ENCODE results near the gene MOB2.
"Not testable (repeated sequence)": the region's sequence is repeated elsewhere in the genome, so short reads cannot be mapped to it uniquely, and the experiment has no call there.

Gene MOB2

DNA sequence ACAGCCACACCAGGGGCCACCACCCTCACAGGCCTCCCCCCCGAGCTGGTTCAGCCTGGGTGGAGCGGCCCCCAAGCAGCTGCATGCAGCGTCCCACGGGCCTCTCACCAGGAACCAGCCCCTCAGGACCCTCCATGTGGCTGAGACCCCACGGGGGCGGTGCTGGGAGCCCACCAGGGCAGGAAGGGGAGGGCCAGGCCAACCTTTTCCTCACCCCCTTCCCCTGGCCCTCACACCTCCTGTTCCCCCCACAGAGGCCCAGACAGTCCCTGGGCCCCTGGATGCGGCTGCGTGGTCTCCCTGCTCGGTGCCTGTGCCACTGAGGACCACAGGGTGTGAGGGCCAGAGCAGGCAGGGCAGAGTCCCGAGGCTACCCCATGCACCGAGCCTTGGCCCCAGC, 46.5 kb downstream of the MOB2 start:
- no peak for DNase-seq (ENCODE audit: low read depth)

DNA sequence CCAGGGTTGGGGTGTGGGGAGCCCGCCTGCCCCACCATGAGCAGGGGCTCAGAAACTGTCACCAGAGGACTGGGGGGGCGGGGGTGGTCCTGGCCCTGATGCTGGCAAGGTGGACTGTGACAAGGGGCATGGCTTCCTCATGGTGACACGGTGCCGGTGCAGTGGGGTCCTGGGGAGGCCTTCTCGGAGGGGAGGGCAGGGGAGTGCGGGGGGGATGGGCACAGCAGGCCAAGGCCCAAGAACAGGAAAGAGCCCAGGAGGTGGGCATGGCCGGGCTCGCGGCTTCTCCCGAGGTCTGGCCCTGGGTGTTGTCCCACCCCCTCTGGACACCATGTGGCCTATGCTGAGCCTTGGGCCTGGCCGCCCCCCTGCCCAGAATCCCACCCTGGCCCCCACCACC, 47.2 kb downstream of the MOB2 start:
- DNase-seq (ENCODE audit: low read depth), result no peak

DNA sequence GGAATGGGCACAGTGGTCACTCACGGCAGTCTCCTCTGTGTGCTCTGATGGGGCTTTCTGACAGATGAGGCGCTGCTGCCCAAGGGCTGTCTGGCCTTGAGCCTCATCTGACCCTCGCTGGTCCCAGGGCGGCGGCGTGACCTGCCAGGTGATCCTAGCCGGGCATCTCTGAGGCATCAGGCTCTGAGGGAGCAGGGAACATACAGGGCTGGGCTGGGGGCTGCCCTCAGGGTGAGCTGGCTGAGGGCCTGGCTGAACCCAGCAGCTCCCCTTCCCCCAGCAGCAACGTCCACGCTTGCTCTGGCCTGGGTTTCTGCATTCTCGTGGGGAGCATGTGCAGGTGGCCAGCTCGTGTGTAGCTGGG, 47.6 kb downstream of the MOB2 start:
- DNase-seq (ENCODE audit: low read depth), result no peak

DNA sequence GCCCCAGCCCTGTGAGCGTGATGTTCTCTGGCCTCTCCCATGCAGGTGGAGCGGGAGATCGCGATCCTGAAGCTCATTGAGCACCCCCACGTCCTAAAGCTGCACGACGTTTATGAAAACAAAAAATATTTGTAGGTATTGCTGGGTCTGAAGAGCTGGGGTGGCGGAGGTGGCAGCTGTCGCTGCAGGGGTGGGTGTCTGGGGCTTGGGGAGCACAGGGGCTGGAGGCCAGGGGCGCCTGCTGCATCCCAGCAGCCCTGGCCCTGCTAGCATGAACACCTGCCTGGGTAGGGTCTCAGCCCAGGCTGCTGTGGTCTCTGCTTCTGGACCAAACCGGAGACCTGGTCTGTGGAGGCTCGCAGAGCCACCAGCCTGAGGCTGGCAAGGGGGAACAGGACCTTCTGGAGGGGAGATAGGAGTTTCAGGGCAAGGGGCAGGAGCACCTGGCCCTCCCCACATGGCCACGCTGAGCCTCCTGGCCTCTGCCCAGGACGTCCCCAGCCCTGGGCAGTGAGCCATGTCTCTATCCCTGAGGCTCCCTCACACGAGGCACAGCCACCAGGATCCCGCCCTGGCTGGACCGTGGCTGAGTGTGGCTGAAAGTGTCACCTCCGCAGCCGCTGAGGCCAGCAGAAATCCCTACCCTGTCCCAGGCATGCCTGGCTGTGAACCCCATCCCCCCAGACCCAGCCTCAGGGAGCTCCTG, 48.2 kb downstream of the MOB2 start:
- DNase-seq (ENCODE audit: low read depth), result no peak

DNA sequence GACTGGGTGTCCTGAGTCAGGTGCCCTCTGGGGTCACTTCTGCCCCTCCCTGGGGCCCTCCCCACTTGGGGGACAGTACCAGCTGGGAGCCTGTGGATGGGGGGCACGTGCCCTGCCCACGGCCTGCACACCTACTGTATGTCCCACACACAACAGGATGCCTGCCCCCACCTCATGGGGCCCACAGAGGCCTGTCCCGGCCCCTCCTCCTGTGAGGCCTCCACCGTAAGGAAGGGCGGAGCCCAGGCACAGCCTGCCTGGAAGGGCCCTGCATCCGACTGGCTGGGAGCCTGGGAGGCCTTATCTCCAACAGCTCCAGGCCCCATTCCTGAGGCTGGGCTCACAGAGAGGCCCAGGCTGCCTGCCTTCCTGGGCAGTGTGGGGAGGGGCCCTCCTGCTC, 49.1 kb downstream of the MOB2 start:
- DNase-seq (ENCODE audit: low read depth), result no peak

DNA sequence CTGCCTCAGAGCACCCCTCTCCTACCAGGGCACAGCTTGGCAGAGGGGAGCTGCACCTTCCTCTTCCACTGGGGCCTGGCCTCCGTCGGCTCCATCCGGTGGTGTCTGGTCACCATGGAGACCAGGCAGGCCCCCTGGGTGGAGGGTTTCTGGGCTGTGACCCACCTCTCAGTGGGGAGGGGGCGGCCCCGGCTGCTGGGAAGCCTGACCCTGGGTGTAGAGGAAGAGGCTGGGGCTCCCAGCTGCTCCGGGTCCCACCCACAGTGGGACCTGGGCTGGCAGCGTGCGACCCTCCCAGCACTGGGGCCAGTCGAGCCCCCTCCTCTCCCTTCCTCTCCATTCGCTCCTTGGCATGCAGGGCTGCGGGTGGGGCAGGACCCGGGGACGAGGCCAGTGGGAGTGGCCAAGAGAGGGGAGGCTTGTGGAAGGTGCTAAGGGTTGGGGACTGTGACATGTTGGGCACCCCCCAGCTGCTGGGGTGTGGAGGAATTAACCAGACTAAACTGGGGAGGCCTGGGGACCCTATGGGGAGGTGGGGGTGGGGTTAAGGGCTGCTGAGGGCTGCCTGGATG, 50.0 kb downstream of the MOB2 start:
- DNase-seq (ENCODE audit: low read depth), result no peak

DNA sequence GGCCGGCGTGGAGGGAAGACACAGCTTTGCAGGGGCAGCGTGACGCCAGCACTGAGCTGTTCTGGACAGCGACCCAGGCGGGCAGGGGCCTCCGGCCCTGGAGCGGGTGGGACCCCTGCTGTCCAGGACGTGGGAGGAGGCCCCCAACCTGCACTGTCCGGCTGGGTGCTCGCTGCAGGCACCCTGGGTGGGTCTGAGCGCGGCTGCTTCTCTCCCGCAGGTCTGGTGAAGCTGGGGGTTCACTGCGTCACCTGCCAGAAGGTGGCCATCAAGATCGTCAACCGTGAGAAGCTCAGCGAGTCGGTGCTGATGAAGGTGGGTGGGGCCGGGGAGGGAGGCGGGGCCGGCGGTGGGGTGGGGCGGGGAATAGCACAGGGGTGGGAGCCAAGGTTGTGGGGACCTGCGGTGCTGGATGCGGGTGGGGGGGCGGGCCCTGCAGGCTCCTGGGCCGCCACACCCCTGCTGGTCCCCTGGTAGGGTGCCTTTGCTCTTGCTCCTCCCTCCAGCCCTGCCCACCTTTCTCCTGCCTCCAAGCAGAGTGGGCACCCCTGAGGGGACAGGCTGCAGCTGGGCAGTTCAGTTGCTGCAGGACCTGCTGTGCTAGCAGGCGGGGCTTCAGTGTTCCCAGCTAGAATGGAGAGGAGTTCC, 50.6 kb downstream of the MOB2 start:
- no peak for DNase-seq (ENCODE audit: low read depth)

DNA sequence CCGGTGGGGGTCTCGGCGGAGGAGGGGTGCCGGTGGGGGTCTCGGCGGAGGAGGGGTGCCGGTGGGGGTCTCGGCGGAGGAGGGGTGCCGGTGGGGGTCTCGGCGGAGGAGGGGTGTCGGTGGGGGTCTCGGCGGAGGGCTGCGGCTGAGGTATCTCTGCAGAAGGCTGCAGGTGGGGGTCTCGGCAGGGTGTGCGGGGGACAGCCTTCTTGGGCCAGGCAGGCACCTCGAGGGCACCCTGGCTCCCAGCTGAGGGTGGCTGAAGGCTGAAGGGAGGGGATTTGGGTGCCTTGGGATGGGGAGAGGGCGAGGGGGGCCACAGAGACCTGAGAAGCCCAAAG, 51.1 kb downstream of the MOB2 start:
- DNase-seq (ENCODE audit: low read depth), result not testable (repeated sequence)

DNA sequence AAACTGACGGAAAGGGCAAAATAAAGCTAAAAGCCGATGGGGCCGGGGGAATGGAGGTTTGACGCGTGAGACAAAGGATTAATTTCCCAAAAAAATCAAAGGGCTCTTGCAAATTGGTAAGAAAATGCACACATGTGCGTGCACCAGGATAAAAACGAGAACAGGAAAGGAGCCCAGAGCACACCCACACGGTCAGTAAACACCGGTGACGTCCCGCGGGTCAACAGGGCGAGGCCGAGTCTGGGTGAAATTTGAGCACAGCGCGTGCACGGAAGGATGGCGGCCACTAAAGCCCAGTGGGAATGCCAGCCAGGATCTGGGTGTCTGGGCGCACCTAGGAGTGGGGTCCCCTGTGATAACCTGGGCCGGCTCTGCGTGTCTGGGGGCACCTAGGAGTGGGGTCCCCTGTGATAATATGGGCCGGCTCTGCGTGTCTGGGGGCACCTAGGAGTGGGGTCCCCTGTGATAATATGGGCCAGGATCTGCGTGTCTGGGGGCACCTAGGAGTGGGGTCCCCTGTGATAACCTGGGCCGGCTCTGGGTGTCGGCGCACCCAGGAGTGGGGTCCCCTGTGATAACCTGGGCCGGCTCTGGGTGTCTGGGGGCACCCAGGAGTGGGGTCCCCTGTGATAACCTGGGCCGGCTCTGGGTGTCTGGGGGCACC, 52.5 kb downstream of the MOB2 start:
- no peak for DNase-seq (ENCODE audit: low read depth)

DNA sequence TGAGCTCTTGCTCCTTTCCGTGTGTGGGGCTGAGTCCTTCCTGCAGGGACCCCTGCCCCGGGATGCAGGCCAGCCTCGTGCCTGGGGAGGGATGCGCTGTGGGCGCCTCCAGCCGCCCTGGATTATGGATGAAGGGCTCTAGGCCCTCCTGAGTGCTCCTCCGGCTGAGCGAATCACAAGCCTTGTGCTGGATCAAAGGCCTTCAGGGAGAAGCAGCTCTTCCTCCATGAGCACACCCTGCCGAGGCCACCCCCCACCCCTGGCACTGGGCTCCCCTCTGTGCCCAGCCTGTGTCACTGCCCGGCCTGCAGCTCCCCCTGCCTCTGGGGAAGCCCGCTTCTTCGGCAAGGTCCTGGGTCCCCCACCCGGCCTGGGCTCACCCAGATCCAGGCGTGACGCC, 53.0 kb downstream of the MOB2 start:
- DNase-seq (ENCODE audit: low read depth), result no peak

DNA sequence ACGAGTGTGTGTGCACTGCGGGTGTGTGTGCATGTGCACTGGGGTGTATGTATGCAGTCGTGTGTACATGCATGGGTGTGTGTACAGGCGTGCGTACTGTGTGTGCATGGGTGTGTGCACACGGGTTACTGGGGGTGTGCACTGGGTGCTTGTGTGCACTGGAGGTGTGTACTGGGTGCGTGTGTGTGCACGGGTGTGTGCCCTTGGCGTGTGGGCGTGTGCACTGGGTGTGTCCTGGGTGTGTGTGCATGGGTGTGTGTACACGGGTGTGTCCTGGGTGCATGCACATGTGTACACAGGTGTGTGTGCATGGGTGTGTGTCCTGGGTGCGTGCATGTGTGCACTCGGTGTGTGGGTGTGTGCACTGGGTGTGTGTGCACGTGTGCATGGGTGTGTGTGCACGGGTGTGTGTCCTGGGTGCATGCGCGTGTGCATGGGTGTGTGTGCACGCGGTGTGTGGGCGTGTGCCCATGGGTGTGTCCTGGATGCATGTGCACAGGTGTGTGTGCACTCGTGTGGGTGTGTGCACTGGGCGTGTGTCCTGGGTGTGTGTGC, 57.7 kb downstream of the MOB2 start:
- no peak for DNase-seq (ENCODE audit: low read depth)

GRCh38 chr11:1425439-1425838, 61.1 kb downstream of the MOB2 start:
- DNase-seq (ENCODE audit: low read depth), result no peak

DNA sequence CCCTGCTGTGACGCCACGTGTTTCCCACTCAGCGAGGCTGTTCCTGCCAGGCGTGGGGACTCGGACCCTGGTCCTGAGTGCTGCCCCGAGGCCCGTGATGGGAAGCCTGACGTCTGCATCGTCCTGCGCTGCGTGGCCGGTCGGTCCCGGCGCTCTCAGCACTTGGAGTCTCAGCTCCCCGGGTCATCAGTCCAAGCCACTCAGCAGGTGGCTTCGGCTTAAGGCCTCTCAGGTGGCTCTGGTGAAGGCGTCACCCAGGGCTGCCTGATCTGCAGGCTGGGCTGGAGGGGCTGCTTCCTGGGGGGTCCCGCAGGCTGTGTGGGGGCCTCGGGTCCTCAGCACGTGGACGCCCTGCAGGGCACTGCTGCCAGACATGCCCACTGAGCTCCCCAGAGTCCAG, 61.6 kb downstream of the MOB2 start:
- DNase-seq (ENCODE audit: low read depth), result no peak

GRCh38 chr11:1423406-1423805, 63.2 kb downstream of the MOB2 start:
- not testable (repeated sequence) for DNase-seq (ENCODE audit: low read depth)

DNA sequence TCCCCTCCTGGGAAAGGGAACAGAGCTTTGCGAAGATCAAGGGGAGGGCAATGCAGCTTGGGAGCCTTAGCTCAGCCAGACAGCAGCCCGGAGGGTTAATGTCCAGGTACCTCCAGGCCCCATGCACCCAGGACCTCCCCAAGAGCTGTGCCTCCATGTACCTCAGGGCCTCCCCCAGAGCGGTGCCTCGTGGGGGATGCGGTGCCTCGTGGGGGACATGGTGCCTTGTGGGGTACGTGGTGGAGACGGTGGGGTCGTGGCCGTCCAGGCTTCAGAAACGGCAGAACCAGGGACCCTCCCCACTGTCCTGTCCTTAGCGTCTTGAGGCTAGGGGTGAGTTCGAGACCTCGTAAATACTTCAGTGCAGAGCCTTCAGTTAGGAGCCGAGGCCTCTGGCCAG, 63.6 kb downstream of the MOB2 start:
- no peak for DNase-seq (ENCODE audit: low read depth)

DNA sequence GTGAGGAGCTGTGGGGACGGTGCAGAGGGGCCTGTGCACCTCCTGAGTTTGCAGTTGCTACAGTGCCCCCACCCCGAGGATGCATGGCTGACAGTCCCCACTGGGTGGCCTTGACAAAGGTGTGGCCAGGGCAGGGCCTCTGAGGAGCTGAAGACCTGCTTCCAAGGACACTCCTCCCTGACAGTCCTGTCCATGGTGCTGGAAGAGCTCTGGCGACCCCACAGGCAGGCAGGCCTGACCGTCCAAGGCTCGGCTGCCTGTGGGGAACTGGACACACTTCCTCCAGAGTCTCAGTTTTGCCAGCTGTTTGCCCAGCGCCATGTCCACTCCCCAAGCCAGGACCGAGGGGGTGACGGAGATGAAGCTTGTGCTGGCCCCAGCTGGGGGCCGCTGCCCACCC, 64.1 kb downstream of the MOB2 start:
- DNase-seq (ENCODE audit: low read depth), result no peak

DNA sequence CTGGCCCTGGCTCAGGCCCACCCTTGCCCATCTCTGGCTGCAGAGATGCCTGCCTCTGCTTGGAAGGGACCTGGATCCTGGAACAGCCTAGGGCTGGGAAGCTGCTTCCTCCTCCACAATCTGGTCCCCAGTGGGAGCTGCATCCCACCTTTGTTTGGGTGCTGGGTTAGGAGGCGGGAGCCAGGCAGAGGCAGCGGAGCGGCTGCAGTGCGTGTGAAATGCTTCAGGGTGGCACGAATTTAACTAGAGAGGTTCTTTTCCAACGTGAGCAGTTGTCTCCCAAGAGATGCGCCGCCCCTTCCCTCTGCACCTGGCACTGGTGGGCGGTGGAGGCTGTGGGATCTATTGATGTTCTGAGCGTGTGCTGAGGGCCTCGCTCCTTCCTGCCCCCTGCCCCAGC, 65.3 kb downstream of the MOB2 start:
- no peak for DNase-seq (ENCODE audit: low read depth)

GRCh38 chr11:1419811-1420210, 66.8 kb downstream of the MOB2 start:
- DNase-seq (ENCODE audit: low read depth), result no peak

All from activated gamma-delta T cell treated with anti-CD3 and anti-CD28 coated beads, Interleukin-2, amount 50 U/mL, for 16 hours (primary cell).